ENCODE data around the gene ABCG4. TPM values are rescaled to one million over a fixed set of nuclear protein-coding genes. Genes with fewer than 3 reads are reported as not detected.

Gene ABCG4
- total RNA-seq, 4 donors from 2014 or later, result 0.14 TPM; not detected in 3

DNA sequence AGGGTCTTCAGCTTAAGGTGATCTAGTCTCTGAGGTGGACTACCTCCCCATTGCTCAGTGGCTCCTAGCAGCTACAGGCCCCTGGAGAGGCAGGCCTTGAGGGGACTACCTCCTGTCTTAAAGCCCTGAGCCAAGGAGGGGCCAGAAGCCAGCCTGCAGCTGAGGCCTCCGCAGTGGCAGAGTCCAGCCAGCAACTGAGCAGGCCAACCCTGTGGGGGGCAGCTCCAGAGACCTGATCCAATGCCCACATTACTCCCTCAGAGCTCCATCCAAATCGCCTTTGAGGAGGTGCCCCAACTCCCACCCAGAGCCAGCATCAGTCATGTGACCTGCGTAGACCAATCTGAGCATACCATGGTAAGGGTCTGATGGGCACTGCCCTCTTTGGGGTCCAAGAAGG lies 39.0 kb upstream of the ABCG4 start:
- H3K36me3 ChIP-seq, result peaks cover 0 to 22% (median 0%) of the 10 kb centered on the region in 4 donors
- H3K4me3 ChIP-seq, result no peak overlapping the region
- intact Hi-C loops (cut with DNase I; ENCODE audit: low total_unique reads), result no loop called here

DNA sequence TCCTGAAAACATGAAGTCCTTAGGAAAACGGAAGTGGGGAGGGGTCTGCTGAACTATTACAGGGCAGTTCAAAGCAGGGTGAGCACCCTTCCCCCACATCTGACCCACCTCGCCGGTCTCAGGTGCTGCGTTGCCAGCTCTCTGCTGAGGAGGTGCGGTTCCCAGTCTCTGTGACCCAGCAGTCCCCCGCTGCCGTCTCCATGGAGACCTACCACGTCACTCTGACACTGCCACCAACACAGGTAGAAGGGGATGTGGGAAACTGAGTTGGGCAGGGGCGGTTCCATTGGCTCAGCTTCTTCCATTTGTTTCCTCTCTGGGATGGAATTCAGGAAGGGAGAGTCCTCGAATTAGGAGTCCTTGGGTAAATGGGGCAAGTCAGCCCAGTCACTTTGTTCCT lies 38.4 kb upstream of the ABCG4 start:
- Histone ChIP-seq H3K4me3 (no peak overlapping the region), H3K27ac (no peak overlapping the region), H3K4me1 (peaks cover 11 to 29% (median 20%) of the 10 kb centered on the region in 4 donors), H3K36me3 (peaks cover 0 to 22% (median 0%) of the 10 kb centered on the region in 4 donors), H3K27me3 (no peaks in the 10 kb centered on the region), H3K9me3 (no peaks in the 10 kb centered on the region)
- no peak for DNase-seq
- TF ChIP-seq POLR2A (IDR thresholded peaks at IDR 0.05), result no peak
- TF ChIP-seq EP300 (IDR thresholded peaks at IDR 0.05; ENCODE audit: low read depth), result no peak
- no peak for TF ChIP-seq POLR2AphosphoS5 (IDR thresholded peaks at IDR 0.05)
- TF ChIP-seq, protein P1, sequence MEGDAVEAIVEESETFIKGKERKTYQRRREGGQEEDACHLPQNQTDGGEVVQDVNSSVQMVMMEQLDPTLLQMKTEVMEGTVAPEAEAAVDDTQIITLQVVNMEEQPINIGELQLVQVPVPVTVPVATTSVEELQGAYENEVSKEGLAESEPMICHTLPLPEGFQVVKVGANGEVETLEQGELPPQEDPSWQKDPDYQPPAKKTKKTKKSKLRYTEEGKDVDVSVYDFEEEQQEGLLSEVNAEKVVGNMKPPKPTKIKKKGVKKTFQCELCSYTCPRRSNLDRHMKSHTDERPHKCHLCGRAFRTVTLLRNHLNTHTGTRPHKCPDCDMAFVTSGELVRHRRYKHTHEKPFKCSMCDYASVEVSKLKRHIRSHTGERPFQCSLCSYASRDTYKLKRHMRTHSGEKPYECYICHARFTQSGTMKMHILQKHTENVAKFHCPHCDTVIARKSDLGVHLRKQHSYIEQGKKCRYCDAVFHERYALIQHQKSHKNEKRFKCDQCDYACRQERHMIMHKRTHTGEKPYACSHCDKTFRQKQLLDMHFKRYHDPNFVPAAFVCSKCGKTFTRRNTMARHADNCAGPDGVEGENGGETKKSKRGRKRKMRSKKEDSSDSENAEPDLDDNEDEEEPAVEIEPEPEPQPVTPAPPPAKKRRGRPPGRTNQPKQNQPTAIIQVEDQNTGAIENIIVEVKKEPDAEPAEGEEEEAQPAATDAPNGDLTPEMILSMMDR (IDR thresholded peaks at IDR 0.05), result no peak
- in situ Hi-C loops (cut with MboI; ENCODE audit: low pct_ligation_motif_present in 1 of 4, low pct_unique_long_range_greater_than_20kb in 1 of 4, low sequenced_read_pairs in 3 of 4) (no loop called here), intact Hi-C loops (cut with DNase I; ENCODE audit: low total_unique reads) (no loop called here)
- WGBS, 2 donors (ENCODE audit: low coverage in 1 of 2), result 82 to 87% methylated on average over 8 to 10 of the region's 10 CpGs

More for the DNA sequence above, 39.0 kb upstream of the ABCG4 start:
- 92% methylated on average over 3 of the region's 3 CpGs; no CpG with 5 or more reads in 1 of the 2 donors for WGBS, 2 donors (ENCODE audit: low coverage in 1 of 2)
- no peak for DNase-seq
- no peak overlapping the region for H3K27ac ChIP-seq
- in situ Hi-C loops (cut with MboI; ENCODE audit: low pct_ligation_motif_present in 1 of 4, low pct_unique_long_range_greater_than_20kb in 1 of 4, low sequenced_read_pairs in 3 of 4), result no loop called here
- H3K4me1 ChIP-seq, result peaks cover 11 to 29% (median 20%) of the 10 kb centered on the region in 4 donors
- no peaks in the 10 kb centered on the region for H3K27me3 ChIP-seq
- H3K9me3 ChIP-seq, result no peaks in the 10 kb centered on the region
- TF ChIP-seq POLR2AphosphoS5 (IDR thresholded peaks at IDR 0.05), result no peak
- TF ChIP-seq EP300 (IDR thresholded peaks at IDR 0.05; ENCODE audit: low read depth), result no peak
- TF ChIP-seq, protein P1 (IDR thresholded peaks at IDR 0.05), result no peak
- no peak for TF ChIP-seq POLR2A (IDR thresholded peaks at IDR 0.05)

DNA sequence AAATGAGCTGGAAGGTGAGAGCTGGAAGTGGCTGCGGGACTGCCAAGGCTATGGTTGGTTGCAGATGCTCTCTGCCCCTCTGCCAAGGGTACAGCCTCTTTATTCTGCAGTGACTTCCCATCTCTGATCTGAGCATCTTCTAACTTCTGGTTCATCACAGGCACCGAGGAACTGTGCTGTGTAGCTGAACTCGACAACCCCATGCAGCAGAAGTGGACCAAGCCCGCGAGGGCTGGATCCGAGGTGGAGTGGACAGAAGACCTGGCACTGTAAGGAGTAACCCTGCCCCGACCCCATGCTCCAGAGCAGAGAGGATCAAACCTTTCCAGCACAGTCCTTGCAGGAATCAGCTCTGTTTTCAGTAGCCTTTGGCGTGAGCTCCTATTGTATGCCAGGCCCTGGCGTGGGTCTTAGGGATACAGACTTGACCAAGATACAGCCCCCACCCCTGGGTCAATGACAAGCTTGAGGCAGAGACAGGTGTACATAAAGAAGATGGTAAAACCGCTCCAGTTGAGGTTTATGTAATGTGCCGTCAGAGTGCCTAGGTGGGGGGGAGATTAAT lies 37.4 kb upstream of the ABCG4 start:
- in situ Hi-C loops (cut with MboI; ENCODE audit: low pct_ligation_motif_present in 1 of 4, low pct_unique_long_range_greater_than_20kb in 1 of 4, low sequenced_read_pairs in 3 of 4) (no loop called here), intact Hi-C loops (cut with DNase I; ENCODE audit: low total_unique reads) (no loop called here)
- TF ChIP-seq EP300 (IDR thresholded peaks at IDR 0.05; ENCODE audit: low read depth), result no peak
- TF ChIP-seq POLR2A (IDR thresholded peaks at IDR 0.05), result no peak
- TF ChIP-seq POLR2AphosphoS5 (IDR thresholded peaks at IDR 0.05), result no peak
- Histone ChIP-seq H3K27me3 (no peaks in the 10 kb centered on the region), H3K4me3 (no peak overlapping the region), H3K36me3 (peaks cover 0 to 25% (median 0%) of the 10 kb centered on the region in 4 donors), H3K27ac (no peak overlapping the region), H3K9me3 (no peaks in the 10 kb centered on the region), H3K4me1 (peaks cover 10 to 26% (median 18%) of the 10 kb centered on the region in 4 donors)
- WGBS, 2 donors (ENCODE audit: low coverage in 1 of 2), result 95 to 100% methylated on average over 2 to 11 of the region's 11 CpGs
- no peak for DNase-seq

DNA sequence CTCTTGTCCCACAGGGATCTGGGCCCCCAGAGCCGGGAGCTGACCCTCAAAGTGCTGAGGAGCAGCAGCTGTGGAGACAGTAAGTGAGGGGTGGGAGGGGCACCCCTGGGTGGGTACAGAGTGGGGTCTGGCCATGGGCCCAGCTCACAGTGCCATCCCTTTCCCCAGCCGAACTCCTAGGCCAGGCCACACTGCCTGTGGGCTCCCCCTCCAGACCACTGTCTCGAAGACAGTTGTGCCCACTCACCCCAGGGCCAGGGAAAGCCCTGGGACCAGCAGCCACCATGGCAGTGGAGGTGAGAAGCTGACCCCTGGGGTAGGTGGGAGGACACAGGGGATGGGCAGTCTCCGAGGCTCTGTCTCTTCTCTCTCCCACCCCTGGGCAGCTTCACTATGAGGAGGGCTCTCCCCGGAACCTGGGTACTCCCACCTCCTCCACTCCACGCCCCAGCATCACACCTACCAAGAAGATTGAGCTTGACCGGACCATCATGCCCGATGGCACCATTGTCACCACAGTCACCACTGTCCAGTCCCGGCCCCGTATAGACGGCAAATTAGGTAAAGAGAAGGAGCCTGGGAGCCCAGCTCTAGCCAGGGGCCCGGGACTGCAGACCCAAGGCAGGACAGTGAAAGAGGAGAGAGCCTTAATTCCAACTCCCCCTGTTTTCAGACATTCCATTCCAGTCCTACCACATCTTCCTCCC lies 36.4 kb upstream of the ABCG4 start:
- H3K4me3 ChIP-seq, result no peak overlapping the region
- DNase-seq, result no peak
- no peak overlapping the region for H3K27ac ChIP-seq
- peaks cover 6 to 21% (median 15%) of the 10 kb centered on the region in 4 donors for H3K4me1 ChIP-seq
- intact Hi-C loops (cut with DNase I; ENCODE audit: low total_unique reads), result no loop called here
- no peaks in the 10 kb centered on the region for H3K9me3 ChIP-seq
- in situ Hi-C loops (cut with MboI; ENCODE audit: low pct_ligation_motif_present in 1 of 4, low pct_unique_long_range_greater_than_20kb in 1 of 4, low sequenced_read_pairs in 3 of 4), result no loop called here
- 88 to 93% methylated on average over 3 to 12 of the region's 12 CpGs for WGBS, 2 donors (ENCODE audit: low coverage in 1 of 2)
- no peaks in the 10 kb centered on the region for H3K27me3 ChIP-seq
- H3K36me3 ChIP-seq, result peaks cover 0 to 25% (median 0%) of the 10 kb centered on the region in 4 donors
- TF ChIP-seq, protein P1 (IDR thresholded peaks at IDR 0.05), result no peak
- TF ChIP-seq POLR2AphosphoS5 (IDR thresholded peaks at IDR 0.05) (no peak), POLR2A (IDR thresholded peaks at IDR 0.05) (no peak), EP300 (IDR thresholded peaks at IDR 0.05; ENCODE audit: low read depth) (no peak)
